ENCODE results near the gene DUSP2.
A peak's percentile ranks its signal among the peaks of the same experiment; 100 is the strongest.

Gene DUSP2

GRCh38 chr2:96145036-96145847 is at the start of gene DUSP2:
Gene DUSP2 (minus strand): TSS chr2:96145440. CDS start chr2:96145354, 86 bp downstream.
- DNase-seq, result peak; percentile 18

GRCh38 chr2:96191937-96192670 is 46.9 kb upstream of the DUSP2 start:
- no peak for DNase-seq

GRCh38 chr2:96188821-96189526 is 43.7 kb upstream of the DUSP2 start:
- no peak for DNase-seq

GRCh38 chr2:96186562-96186961 is 41.3 kb upstream of the DUSP2 start:
- no peak for DNase-seq

- no peak for DNase-seq
Measured at GRCh38 chr2:96185516-96185915, 40.3 kb upstream of the DUSP2 start.

GRCh38 chr2:96184989-96185388 is 39.7 kb upstream of the DUSP2 start:
- no peak for DNase-seq

- DNase-seq, result no peak
Measured at GRCh38 chr2:96184188-96184587, 38.9 kb upstream of the DUSP2 start.

GRCh38 chr2:96181529-96181928 is 36.3 kb upstream of the DUSP2 start:
- no peak for DNase-seq

- DNase-seq, result no peak
Measured at GRCh38 chr2:96180521-96180920, 35.3 kb upstream of the DUSP2 start.

GRCh38 chr2:96180002-96180401 is 34.8 kb upstream of the DUSP2 start:
- DNase-seq, result no peak

GRCh38 chr2:96176661-96177060 is 31.4 kb upstream of the DUSP2 start:
- DNase-seq, result no peak

GRCh38 chr2:96175951-96176350 is 30.7 kb upstream of the DUSP2 start:
- DNase-seq, result no peak

- peak; percentile 32 for DNase-seq
Measured at GRCh38 chr2:96174251-96175144, 29.3 kb upstream of the DUSP2 start.

GRCh38 chr2:96171831-96172230 is 26.6 kb upstream of the DUSP2 start:
- no peak for DNase-seq

GRCh38 chr2:96170626-96171025 is 25.4 kb upstream of the DUSP2 start:
- no peak for DNase-seq

- no peak for DNase-seq
Measured at GRCh38 chr2:96169868-96170507, 24.7 kb upstream of the DUSP2 start.

GRCh38 chr2:96167407-96168013 is 22.3 kb upstream of the DUSP2 start:
- no peak for DNase-seq

GRCh38 chr2:96164459-96165184 is 19.4 kb upstream of the DUSP2 start:
- no peak for DNase-seq

GRCh38 chr2:96163768-96164429 is 18.7 kb upstream of the DUSP2 start:
- DNase-seq, result no peak

- no peak for DNase-seq
Measured at GRCh38 chr2:96163415-96163767, 18.2 kb upstream of the DUSP2 start.

All from NCI-H345 (cell line).